ENCODE measurements around the gene KPNB1.

DNA sequence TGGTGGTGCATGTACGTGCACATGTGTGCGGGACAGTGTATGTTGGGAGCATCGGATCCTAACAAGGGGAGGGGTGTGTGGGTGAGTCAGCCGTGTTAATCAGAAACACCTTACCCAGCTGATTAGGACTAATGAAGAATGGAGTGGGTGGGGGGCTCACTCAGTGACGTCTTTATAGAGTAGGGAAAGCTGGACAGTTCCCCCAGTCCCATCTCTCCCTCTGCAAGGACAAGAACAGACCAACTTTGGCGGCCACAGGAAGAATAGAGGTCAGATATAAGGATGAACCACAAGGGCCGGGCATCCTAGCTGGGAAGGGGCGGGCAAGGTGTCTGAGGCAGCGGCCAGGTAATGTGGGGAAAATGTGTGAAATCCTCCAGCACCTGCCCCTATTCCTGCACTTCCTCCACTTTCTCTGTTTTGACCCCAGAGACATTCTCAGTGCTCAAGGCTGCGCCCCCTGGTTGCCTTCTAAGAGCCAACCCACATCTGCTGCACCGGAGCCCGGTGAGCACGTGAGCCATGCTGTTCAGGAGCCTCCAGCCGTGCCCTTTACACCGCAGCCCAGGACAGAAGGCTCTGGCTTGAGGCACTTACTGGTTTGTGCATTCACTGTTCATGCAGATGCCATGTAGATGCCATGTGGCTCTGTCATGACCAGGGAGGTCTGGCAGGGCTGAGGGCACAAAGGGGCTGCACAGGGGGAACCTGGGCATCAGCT, 64.4 kb downstream of the KPNB1 start:
- TF ChIP-seq WT1 (tag by site-specific recombination; IDR thresholded peaks at IDR 0.05), result no peak
- no peak for TF ChIP-seq RBAK (tag by site-specific recombination; IDR thresholded peaks at IDR 0.05)
- TF ChIP-seq ZNF274 (IDR thresholded peaks at IDR 0.05; ENCODE audit: low read length), result no peak
- TF ChIP-seq ZNF274 (tag by site-specific recombination; IDR thresholded peaks at IDR 0.05; ENCODE audit: borderline replicate concordance), result no peak
- TF ChIP-seq PBX3 (CRISPR knock-in tag; IDR thresholded peaks at IDR 0.05), result no peak
- no peak for TF ChIP-seq ZNF777 (tag by site-specific recombination; IDR thresholded peaks at IDR 0.05; ENCODE audit: borderline replicate concordance)
- no peak for TF ChIP-seq ZNF555 (tag by site-specific recombination; conservative IDR thresholded peaks at IDR 0.05)
